Measurements from ENCODE around the gene TLL2. TPM values are rescaled to one million over a fixed set of nuclear protein-coding genes. Genes with fewer than 3 reads are reported as not detected.

Gene TLL2
- total RNA-seq, 1 donor from 2014 or later, result not detected

GRCh38 chr10:96497391-96497790, 16.3 kb downstream of the TLL2 start:
- Histone ChIP-seq H3K4me1 (no peaks in the 10 kb centered on the region), H3K9me3 (no peaks in the 10 kb centered on the region), H3K27ac (no peak overlapping the region), H3K27me3 (peaks cover 7% of the 10 kb centered on the region), H3K4me3 (no peak overlapping the region), H3K36me3 (no peaks in the 10 kb centered on the region)
- ATAC-seq (no peak), DNase-seq (no peak)
- intact Hi-C loops (cut with DNase I), result no loop called here
- TF ChIP-seq CTCF (IDR thresholded peaks at IDR 0.05), result no peak

GRCh38 chr10:96496281-96496925, 17.3 kb downstream of the TLL2 start:
- Histone ChIP-seq H3K27me3 (peaks cover 3% of the 10 kb centered on the region), H3K9me3 (no peaks in the 10 kb centered on the region), H3K4me1 (no peaks in the 10 kb centered on the region), H3K36me3 (no peaks in the 10 kb centered on the region), H3K4me3 (no peak overlapping the region), H3K27ac (no peak overlapping the region)
- DNase-seq, result no peak
- intact Hi-C loops (cut with DNase I), result no loop called here
- no peak for TF ChIP-seq CTCF (IDR thresholded peaks at IDR 0.05)
- peak; percentile 54 for ATAC-seq

- no peaks in the 10 kb centered on the region for H3K36me3 ChIP-seq
- no peaks in the 10 kb centered on the region for H3K4me1 ChIP-seq
- H3K27ac ChIP-seq, result no peak overlapping the region
- intact Hi-C loops (cut with DNase I), result no loop called here
- ATAC-seq (no peak), DNase-seq (no peak)
- no peak overlapping the region for H3K4me3 ChIP-seq
- H3K27me3 ChIP-seq, result no peaks in the 10 kb centered on the region
- H3K9me3 ChIP-seq, result no peaks in the 10 kb centered on the region
- no peak for TF ChIP-seq CTCF (IDR thresholded peaks at IDR 0.05)
Measured at GRCh38 chr10:96495544-96495943, 18.2 kb downstream of the TLL2 start.

GRCh38 chr10:96494694-96495093, 19.0 kb downstream of the TLL2 start:
- H3K27ac ChIP-seq, result no peak overlapping the region
- no peaks in the 10 kb centered on the region for H3K9me3 ChIP-seq
- intact Hi-C loops (cut with DNase I), result no loop called here
- ATAC-seq (no peak), DNase-seq (no peak)
- H3K36me3 ChIP-seq, result no peaks in the 10 kb centered on the region
- no peak overlapping the region for H3K4me3 ChIP-seq
- H3K4me1 ChIP-seq, result no peaks in the 10 kb centered on the region
- TF ChIP-seq CTCF (IDR thresholded peaks at IDR 0.05), result no peak
- no peaks in the 10 kb centered on the region for H3K27me3 ChIP-seq

- Histone ChIP-seq H3K4me3 (no peak overlapping the region), H3K36me3 (no peaks in the 10 kb centered on the region), H3K9me3 (no peaks in the 10 kb centered on the region), H3K4me1 (no peaks in the 10 kb centered on the region), H3K27ac (no peak overlapping the region), H3K27me3 (no peaks in the 10 kb centered on the region)
- peak; percentile 10 for ATAC-seq
- intact Hi-C loops (cut with DNase I), result no loop called here
- TF ChIP-seq CTCF (IDR thresholded peaks at IDR 0.05), result no peak
- no peak for DNase-seq
Measured at GRCh38 chr10:96493871-96494525, 19.7 kb downstream of the TLL2 start.
